Fibroblast of lung (primary cell): ENCODE measurements around the gene MRNIP. TPM values are rescaled to one million over a fixed set of nuclear protein-coding genes. Genes with fewer than 3 reads are reported as not detected.
A peak's percentile ranks its signal among the peaks of the same experiment; 100 is the strongest.

ENCODE experiments used
- DNase-seq, 2 donors: peaks; one replicate each; pipeline versions ENCODE4 v3.0.0 to v3.0.0-alpha.2; 2010; ENCODE audit warnings: low read depth in 2 of 2
- H2AFZ ChIP-seq: 2 replicates; pipeline ENCODE4 v1.5.1; 2012; ENCODE audit warnings: low read length, control low read depth, inconsistent platforms
- H3K27ac ChIP-seq: 2 replicates; pipeline ENCODE4 v1.5.1; 2011; ENCODE audit warnings: low read length, control low read depth; ENCODE audit not compliant: insufficient read depth
- H3K27me3 ChIP-seq: 2 replicates; pipeline ENCODE4 v1.5.1; 2011; ENCODE audit warnings: mild to moderate bottlenecking, low read length; ENCODE audit not compliant: control insufficient read depth, insufficient read depth
- H3K36me3 ChIP-seq: 2 replicates; pipeline ENCODE4 v1.5.1; 2011; ENCODE audit warnings: low read length; ENCODE audit not compliant: control insufficient read depth, insufficient read depth
- H3K4me1 ChIP-seq: 2 replicates; pipeline ENCODE4 v1.5.1; 2011; ENCODE audit warnings: low read length; ENCODE audit not compliant: control insufficient read depth, insufficient read depth; ENCODE audit errors: extremely low read depth
- H3K4me2 ChIP-seq: 2 replicates; pipeline ENCODE4 v1.5.1; 2011; ENCODE audit warnings: low read length, control low read depth; ENCODE audit not compliant: insufficient read depth; ENCODE audit errors: extremely low read depth
- H3K4me3 ChIP-seq, 4 experiments: fragments of 200-600 bp in 1 of 4; sonication (generic) in 1 of 4; replicated peaks in 1 of 4; 2 replicates each; pipeline ENCODE4 v1.5.1; 2011 to 2016; ENCODE audit warnings: low read length in 4 of 4, low read depth in 3 of 4, mild to moderate bottlenecking in 3 of 4, control low read depth in 2 of 4, inconsistent platforms in 1 of 4, mixed read lengths in 1 of 4; ENCODE audit not compliant: insufficient read depth in 1 of 4; ENCODE audit errors: control extremely low read depth in 1 of 4
- H3K79me2 ChIP-seq: 2 replicates; pipeline ENCODE4 v1.5.1; 2012; ENCODE audit warnings: mild to moderate bottlenecking, low read length, inconsistent platforms; ENCODE audit not compliant: control insufficient read depth, insufficient read depth
- H3K9ac ChIP-seq: 2 replicates; pipeline ENCODE4 v1.5.1; 2011; ENCODE audit warnings: mild to moderate bottlenecking, low read length, control low read depth; ENCODE audit not compliant: insufficient read depth
- H3K9me3 ChIP-seq: 2 replicates; pipeline ENCODE4 v1.5.1; 2012; ENCODE audit warnings: low read depth, low read length; ENCODE audit not compliant: control insufficient read depth, insufficient read depth
- H4K20me1 ChIP-seq: 2 replicates; pipeline ENCODE4 v1.5.1; 2011; ENCODE audit warnings: low read length; ENCODE audit not compliant: control insufficient read depth, insufficient read depth; ENCODE audit errors: extremely low read depth
- CTCF ChIP-seq, 2 donors: IDR thresholded peaks in 1 of 2; conservative IDR thresholded peaks in 1 of 2; 1 replicate in 1 of 2; 2 replicates in 1 of 2; pipeline ENCODE4 v1.5.1; 2011 to 2012; ENCODE audit warnings: low read length in 2 of 2, control low read depth in 1 of 2, inconsistent platforms in 1 of 2, low read depth in 1 of 2, mild to moderate bottlenecking in 1 of 2
- EZH2 ChIP-seq: IDR thresholded peaks from 2 replicates; pipeline ENCODE4 v1.5.1; 2012; ENCODE audit warnings: low read length, control low read depth, mild to moderate bottlenecking; ENCODE audit errors: missing control alignments
- polyA plus RNA-seq, 2 donors: library from polyadenylated mRNA; depleted of rRNA in 1 of 2; stranded (reverse) in 1 of 2; unstranded in 1 of 2; fragments of >200 nt; gene quantifications; 2 replicates each; pipeline ENCODE4 v1.2.1, GENCODE V29; 2011 to 2012; ENCODE audit warnings: missing spikeins in 1 of 2
- total RNA-seq: library from RNA; depleted of rRNA; stranded (reverse); fragments of >200 nt; gene quantifications from 2 replicates; pipeline ENCODE4 v1.2.1, GENCODE V29; 2014

The MRNIP gene
- total and polyA plus RNA-seq, 2 donors (not counting 1 experiment from before 2014, with no cell fraction given) = 8.6 to 21.0 TPM

DNA sequence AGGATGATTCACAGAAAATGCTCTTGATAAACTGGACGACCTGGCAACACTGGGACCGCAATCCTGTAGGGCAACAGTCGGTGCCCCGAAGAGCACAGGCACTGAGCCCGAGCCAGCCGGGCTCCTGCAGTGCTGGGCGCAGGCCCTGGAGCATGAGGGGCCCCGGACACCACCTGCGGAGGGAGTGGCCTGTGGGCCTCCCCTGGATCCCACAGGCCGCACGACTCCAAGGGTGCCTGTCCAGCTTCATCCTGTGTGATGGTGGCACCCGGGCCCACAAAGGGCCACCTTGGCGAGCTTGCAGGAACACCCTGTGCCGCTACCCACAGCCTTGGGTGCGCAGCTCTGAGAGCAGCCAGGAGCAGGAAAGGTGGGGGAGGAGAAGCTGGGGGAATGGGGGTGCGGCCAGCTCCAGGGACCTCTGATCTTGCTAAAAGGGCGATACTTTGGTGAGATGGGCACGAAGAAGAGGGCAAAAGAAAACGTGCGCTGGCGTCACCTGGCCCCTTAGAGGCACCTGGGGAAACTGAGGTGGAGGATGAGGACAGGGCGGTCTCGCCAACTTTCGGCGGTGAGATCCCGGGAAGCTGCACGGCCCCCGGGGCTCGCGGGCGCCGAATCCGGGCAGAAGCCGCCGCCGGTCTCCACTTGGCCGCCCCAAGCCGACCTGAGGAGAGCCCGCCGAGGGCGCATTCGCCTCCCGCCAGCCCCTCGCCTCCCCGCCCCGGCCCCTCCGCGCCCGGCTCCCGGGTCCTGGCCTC, 48.4 kb upstream of the MRNIP start:
- peaks cover 5% of the 10 kb centered on the region for H3K4me1 ChIP-seq
- H3K4me3 ChIP-seq = peak overlapping the region; percentile 76 to 93 (median 80)
- no peaks in the 10 kb centered on the region for H3K27me3 ChIP-seq
- TF ChIP-seq CTCF (conservative IDR thresholded peaks at IDR 0.05 in 1 of 2, IDR thresholded peaks at IDR 0.05 in 1 of 2; ENCODE audit: low read depth in 1 of 2, low read length in 2 of 2) = no peak
- TF ChIP-seq EZH2 = no peak
- peak overlapping the region; percentile 94 for H3K4me2 ChIP-seq
- H3K9ac ChIP-seq = peak overlapping the region; percentile 69
- H3K79me2 ChIP-seq = peaks cover 31% of the 10 kb centered on the region
- peaks cover 14% of the 10 kb centered on the region for H3K36me3 ChIP-seq
- H3K27ac ChIP-seq = peak overlapping the region; percentile 39
- no peaks in the 10 kb centered on the region for H3K9me3 ChIP-seq
- peak overlapping the region; percentile 62 for H2AFZ ChIP-seq
- no peaks in the 10 kb centered on the region for H4K20me1 ChIP-seq
- DNase-seq = peak; percentile 14 to 19

DNA sequence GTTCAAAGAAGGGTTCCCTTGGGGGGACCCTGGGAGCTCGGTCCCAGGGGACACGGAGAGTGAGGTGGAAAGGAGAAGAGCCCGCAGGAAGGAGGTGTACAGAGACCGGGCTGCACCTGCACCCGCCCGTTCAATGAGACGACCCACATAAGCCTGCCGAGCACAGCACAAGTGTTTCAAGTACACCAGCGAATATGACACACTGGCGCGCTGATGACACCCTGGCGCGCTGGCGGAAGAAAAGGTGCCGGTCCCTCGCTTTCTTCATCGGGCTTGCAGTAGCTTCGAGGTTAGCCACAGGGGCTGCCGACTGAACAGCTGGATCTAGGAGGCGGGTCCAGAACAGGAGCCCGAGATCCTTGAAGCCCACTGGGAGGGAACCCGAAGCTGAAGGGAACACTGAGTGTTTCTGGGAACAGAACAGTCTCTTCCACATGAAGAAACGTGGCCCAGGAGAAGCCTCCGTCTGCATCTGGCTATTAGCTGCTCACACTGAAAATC, 47.7 kb upstream of the MRNIP start:
- no peak for TF ChIP-seq CTCF (conservative IDR thresholded peaks at IDR 0.05 in 1 of 2, IDR thresholded peaks at IDR 0.05 in 1 of 2; ENCODE audit: low read depth in 1 of 2, low read length in 2 of 2)
- no peak for TF ChIP-seq EZH2
- H3K27me3 ChIP-seq = no peaks in the 10 kb centered on the region
- H3K27ac ChIP-seq = no peak overlapping the region
- no peaks in the 10 kb centered on the region for H3K9me3 ChIP-seq
- H2AFZ ChIP-seq = no peak overlapping the region
- H3K4me2 ChIP-seq = peak overlapping the region; percentile 94
- peak overlapping the region; percentile 69 for H3K9ac ChIP-seq
- H4K20me1 ChIP-seq = no peaks in the 10 kb centered on the region
- H3K79me2 ChIP-seq = peaks cover 32% of the 10 kb centered on the region
- DNase-seq = no peak
- H3K4me1 ChIP-seq = peaks cover 5% of the 10 kb centered on the region
- peaks cover 14% of the 10 kb centered on the region for H3K36me3 ChIP-seq
- H3K4me3 ChIP-seq = peak overlapping the region; percentile 76 to 93 (median 80)

DNA sequence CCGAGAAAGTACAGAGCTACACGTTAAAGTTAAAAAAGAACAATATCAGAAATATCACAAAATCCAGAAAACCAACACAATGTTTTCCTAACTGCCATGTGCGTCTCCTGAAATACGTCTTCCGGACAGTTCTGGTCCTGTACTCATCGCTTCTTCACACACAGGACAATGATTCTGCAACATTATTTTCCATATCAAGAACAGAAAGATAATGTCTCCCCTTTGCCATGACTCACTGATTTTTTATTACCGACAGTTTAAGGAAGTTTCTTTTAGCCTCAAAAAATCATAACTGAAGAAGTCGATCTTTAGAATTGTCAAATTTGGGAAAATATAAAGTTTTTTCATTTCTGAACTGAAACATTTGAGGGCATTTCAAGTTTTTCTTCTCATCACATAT, 46.5 kb upstream of the MRNIP start:
- no peak overlapping the region for H3K9ac ChIP-seq
- H3K27ac ChIP-seq = no peak overlapping the region
- TF ChIP-seq CTCF (conservative IDR thresholded peaks at IDR 0.05 in 1 of 2, IDR thresholded peaks at IDR 0.05 in 1 of 2; ENCODE audit: low read depth in 1 of 2, low read length in 2 of 2) (no peak), EZH2 (no peak)
- peaks cover 35% of the 10 kb centered on the region for H3K79me2 ChIP-seq
- peaks cover 5% of the 10 kb centered on the region for H3K4me1 ChIP-seq
- peaks cover 14% of the 10 kb centered on the region for H3K36me3 ChIP-seq
- H3K9me3 ChIP-seq = no peaks in the 10 kb centered on the region
- no peaks in the 10 kb centered on the region for H4K20me1 ChIP-seq
- no peak for DNase-seq
- no peaks in the 10 kb centered on the region for H3K27me3 ChIP-seq
- H2AFZ ChIP-seq = no peak overlapping the region
- no peak overlapping the region for H3K4me3 ChIP-seq
- no peak overlapping the region for H3K4me2 ChIP-seq
